Stimulated activated CD4-positive, alpha-beta T cell treated with anti-CD3 and anti-CD28 coated beads, Interleukin-15, amount 100 ng/mL, for 48 hours (primary cell): ENCODE measurements around the gene DCDC2C.

Experiments
- DNase-seq, 2 donors: peaks; one replicate each; pipeline ENCODE4 v3.0.0-alpha.2; 2020; ENCODE audit warnings: low read depth in 2 of 2

Gene DCDC2C

DNA sequence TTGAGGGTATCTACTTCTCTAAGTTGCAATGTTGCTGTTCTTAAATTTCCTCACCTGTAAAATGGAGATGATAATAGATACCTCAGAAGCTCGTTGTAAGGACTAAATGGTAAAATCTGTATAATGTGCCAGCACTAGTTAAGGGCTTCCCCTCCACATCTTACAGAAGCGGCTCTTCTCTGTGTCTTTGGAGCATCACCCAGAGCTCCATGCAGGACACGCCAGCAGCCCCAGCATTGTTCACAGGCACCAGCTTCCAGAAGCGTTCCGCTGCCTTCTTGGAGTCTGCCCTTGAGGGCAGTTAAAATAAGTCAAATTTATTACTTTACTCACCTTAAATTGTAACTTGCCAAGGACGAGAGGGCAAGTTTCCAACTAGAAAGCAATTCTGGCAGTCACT, 5.8 kb downstream of the DCDC2C start:
- DNase-seq: no peak

DNA sequence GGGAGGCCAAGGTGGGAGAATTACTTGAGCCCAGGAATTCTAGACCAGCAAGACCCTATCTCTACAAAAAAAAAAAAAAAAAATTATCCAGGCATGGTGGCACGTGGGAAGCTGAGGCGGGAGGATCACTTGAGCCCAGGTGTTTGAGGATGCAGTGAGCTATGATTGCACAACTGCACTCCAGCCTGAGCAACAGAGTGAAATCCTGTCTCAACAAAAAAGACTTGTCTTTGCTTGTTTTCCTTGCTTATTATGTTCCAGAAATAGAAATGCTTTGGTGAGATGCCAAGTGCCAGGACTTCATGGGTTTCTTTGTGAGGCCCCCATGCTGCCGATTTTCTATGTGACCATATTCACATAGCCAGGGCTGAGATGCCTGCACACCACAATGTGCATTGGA, 9.0 kb downstream of the DCDC2C start:
- no peak for DNase-seq

DNA sequence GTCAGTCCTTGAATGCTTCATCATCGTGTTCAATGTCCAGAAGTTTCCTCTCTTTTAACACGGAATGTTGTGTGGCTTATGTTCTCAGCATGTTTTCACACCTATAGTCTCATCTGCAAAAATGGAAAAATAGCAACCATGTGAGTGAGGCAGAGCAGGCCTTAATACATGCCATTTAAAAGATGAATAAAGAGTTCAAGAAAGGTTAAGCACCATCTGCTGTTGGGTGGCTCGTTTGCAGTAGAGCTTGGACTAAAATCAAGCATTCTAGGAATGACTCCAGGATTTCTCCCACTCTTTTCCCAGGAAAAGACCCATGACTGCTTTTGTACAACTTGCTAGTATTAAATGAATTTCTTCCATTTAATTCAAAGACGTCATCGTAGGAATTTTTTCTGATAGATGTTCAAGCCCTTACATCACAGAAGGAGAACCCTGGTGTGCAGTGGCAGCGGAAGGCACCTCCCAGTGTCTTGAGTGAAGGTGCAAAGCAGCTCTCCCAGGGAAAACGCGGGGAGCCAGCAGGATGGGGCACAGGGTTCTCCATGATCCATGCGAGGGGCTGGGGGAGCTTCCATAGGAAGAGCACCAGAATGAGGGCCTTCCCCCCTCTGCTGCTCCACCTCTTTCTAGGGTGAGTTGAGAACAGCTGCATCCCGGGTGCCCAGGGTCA, 9.6 kb downstream of the DCDC2C start:
- no peak for DNase-seq

DNA sequence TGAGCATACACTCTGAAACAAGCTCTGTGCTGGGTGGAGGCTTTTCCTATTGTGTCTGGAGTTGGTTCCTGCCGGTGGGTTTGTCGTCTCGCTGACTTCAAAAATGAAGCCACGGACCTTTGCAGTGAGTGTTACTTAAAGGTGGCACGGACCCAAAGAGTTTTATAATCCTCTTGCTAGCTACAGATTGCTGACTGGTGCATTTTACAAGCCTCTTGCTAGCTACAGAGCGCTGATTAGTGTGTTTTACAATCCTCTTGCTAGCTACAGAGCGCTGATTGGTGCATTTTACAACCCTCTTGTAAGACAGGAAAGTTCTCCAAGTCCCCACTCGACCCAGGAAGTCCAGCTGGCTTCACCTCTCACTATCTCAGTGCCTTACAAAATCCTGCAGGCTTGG, 15.3 kb downstream of the DCDC2C start:
- no peak for DNase-seq

DNA sequence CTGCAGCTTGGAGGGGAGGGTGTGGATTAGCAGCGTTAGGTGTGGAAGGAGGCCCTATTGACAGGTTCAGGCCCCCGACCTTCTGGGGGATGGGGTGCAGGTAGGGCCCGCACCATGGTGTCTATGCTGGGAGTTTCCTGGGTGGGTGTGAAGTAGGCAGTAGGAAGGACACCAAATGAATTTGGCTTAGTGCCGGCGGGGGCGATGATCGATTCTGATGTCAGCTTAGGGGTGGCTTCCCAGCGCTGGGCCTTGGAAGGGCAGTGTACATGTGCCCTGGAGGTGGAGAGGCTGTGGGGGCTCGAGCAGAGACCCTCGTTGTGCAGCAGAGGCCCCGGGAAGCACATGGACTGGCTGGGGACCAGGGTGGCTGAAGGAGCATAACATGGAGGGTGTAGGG, 21.6 kb downstream of the DCDC2C start:
- DNase-seq: no peak

DNA sequence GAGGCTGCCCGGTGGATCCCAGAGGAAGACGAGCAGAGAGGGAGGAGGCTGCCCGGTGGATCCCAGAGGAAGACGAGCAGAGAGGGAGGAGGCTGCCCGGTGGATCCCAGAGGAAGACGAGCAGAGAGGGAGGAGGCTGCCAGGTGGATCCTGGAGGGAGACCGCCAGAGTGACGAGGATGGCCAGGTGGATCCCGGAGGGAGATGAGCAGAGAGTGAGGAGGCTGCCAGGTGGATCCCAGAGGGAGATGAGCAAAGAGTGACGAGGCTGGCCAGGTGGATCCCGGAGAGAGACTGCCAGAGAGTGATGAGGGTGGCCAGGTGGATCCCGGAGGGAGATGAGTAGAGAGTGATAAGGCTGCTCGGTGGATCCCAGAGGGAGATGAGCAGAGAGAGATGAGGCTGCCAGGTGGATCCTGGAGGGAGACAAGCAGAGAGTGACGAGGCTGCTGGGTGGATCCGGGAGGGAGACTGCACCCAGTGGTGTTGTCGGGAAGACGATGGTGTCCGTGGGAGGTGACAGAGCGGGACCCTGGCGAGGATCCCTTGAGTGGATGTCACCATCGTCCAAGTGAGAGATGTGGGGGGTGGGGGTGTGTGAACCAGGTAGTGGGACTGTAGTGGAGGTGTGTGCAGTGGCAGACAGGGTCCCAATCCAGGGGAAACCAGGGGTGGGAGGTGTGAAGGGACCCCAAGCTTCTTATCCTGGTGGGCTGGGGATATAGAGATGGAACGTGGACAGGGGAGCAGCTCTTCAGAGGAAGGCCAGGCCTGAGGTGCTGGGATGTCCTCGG, 22.3 kb downstream of the DCDC2C start:
- DNase-seq: no peak

DNA sequence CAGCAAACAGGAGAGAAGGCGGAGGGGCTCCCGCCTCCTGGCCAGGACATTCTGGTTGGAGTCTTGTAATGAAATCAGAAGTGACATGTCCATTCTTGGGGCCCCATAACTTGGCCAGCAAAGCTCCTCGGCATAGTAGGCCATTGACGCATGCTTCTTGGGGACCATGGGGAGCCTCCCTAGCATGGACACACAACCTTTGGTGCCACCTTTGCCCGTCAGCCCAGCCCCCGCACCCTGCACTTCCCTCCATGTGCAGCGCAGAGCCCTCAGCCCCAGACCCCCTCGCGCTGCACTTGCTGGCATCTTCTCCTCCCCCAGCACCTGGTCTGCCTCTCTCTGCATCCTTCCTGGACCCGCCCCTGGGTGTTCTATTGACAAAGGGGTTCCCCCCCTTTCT, 23.1 kb downstream of the DCDC2C start:
- DNase-seq: no peak

DNA sequence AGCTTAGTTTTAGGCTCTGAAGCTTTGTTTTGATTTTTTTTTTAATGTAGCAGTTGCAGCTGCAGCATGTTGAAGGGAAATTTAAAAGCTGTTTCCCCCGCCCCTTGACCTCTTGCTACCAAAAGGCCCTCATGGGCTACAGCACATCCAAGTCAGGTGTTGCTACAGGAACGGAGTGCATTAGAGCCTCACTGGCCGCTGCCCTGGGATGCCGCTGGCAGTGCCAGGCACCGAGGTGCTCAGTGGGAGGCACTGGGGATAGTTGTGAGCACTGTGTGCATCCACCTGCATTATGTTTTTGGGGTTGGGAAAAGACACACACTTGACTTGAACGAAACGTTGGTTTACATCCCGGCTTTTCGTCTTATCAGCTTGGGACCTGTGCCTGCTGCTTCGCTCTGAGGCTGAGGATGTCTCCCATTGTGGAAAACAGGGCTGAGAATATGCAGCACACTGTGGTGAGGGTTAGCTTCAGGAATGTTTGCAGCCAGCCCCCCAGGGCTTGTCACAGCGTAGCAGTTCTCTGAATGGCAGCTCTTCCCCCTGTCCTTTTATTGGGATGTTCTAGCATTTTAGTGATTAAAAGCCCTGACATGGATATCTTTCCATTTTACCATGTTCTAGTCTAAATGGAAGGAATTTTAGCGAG, 24.1 kb downstream of the DCDC2C start:
- no peak for DNase-seq

DNA sequence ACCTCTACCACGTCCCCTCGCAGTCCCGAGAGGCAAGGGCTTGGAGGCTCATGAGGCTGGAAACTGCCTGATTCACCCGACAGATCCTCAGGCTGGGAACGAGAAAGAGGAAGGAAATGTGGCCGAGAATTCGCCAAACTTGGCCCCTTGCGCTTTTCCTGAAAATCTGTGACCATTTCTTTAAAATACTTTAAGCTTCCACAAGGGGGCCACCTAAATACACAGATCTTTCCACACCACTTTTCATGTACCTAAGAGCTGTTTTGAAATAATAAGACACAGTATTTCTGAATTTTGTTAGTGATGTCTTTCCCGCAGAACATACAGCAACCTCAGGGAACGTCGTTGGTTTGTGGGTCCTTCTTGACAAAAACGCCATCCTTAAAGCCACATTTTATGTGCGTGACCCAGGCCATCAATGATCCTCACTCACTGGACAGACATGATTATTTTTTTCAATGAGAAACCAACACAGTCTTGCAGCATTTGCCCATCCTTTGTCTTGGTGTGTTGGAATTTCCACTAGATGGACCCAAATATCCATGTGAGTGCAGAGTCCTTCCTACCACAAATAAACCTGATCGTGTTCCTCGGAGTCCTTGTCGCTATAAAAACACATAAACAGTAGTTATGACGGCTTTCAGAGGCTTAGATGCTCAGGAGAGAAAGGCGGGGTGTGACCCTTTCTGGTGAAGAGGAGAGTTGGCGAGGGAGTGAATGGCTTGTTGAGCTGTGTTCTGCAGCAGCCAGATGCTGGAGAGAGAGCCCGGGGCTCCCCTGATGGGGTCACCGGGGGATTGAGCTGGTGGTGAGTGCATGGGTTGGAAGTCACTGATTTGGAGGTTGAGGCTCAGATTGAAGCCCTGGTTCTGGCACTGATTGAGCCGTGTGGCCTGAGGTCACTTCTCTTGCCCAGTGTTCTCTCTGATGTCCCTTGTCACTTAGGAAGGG, 25.0 kb downstream of the DCDC2C start:
- DNase-seq: no peak

DNA sequence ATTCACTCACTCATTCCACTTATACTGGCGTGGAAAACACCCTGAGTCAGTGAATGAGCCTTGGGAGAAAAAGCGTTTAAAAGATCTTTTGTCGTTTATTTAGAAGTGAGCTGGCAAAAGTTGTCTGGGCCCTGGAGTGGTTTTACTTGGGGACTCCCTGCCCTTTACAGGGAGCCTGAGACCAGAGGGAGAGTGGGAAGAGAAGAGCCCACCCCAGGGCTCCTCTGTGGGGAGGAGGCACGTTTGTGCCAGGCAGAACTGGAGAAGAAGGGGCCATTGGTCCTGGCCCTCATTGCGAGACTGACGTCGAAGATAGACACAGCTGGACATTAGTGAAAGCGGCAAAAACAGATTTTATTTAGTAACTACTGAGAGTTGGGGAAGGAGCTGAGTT, 25.7 kb downstream of the DCDC2C start:
- DNase-seq: no peak

DNA sequence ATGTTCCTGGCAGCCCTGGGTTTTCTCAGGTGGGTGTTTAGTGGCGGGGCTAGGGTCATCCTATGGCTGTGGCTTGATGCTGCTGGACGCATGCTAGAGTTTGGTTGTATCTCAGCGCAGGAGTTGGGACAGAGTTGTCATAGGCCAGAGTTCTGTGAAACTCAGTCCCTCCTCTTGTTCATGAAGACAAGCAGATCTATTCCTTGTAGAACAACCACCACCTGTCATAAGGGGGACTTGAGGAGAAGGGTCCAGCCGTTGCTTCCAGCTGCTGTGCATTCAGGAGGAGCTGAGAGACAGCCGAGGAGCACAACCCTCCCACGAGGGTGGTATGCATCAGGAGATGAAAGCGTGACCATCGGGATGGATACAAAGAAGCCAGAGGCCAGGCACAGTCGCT, 26.4 kb downstream of the DCDC2C start:
- no peak for DNase-seq

DNA sequence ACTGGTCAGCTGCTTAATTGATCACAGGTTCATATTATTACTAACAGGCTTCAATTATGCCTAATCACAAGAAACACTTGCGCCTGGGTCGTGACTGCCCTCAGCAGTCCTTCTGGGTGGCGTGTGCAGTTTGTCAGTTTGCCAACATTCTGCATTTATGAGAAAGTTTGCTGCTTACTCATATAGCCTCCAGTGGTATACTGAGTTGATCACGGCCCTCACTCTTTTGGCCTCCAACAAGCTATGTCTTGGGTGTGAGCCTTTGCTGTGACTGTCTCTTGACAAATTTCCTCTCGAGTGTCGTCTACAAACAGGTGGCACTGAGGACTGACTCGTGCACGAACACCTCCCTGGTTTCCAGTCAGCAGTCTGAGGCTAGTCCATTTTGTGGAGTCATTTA, 27.3 kb downstream of the DCDC2C start:
- no peak for DNase-seq

DNA sequence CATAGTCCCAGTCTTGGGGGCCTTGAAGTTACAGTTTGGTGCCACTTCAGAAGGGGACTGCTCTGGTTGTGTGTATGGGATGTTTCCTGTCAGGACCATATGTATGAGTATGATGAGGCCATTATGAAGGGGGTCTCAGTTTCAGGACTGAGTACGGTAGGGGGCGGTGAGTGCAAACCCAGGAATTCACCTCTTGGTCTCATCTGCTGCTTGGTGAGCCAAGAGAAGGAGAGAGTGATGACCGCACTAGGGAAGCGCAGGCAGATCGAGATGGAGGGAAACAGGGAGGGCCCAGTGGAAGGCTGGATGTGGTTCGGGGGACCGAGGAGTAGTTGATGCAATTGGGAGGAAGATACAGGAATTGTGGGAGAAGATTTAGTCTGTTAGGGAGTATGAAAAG, 28.5 kb downstream of the DCDC2C start:
- no peak for DNase-seq

DNA sequence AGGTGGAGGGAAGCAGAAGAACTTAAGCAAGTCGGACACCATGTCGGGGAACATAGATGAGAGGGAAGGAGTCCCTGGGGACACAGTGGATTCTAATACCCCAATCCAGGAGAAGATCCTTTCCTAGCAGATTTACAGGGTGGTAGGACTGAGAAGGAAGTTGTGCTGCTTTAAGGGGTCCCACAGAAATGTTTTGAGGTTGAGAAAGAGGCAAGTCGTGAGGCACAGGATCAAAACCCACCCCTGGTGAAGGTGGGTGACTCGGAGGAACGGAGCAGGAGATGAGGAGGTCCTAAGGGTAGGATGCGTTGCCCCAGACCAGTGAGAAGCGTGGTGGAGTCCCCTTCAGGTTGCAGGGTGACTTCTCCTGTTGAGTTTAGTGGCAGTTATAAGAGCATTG, 32.7 kb downstream of the DCDC2C start:
- no peak for DNase-seq

DNA sequence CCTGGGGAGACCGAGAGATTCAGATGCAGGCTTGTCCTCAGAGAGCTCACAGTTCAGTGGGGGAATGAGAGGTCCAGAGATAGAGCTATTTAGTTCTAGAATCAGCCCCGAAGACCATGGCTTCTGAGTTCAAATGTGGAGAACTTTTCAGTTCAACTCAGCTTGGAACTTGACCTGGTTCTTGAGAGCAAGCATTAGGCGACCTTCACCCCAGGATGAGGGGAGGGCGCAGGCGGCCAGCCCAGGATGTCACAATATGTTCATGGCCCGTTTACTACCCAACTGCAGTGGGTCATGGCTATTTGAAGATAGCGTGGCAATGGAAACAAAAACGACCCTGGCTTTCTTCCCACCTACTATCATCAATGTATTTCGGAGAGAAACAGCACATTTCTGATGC, 33.8 kb downstream of the DCDC2C start:
- no peak for DNase-seq

DNA sequence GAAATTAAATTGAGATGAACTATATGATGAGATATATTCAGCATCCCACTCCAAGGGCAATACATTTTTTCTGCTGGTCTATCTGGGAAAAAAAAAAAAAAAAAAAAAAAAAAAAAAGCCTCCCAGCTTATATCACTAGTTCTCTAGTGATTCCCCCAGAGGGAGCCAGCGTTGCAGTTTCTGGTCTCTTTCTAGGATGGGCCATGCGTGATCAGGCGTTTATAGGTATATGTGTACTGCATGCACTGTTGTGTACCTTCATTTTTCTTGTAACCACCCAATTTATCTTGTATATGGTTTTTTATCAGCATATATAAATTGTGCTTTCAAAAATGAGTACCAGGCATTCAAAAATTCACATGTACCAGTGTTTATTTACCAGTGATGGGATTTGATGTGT, 35.1 kb downstream of the DCDC2C start:
- DNase-seq: no peak

DNA sequence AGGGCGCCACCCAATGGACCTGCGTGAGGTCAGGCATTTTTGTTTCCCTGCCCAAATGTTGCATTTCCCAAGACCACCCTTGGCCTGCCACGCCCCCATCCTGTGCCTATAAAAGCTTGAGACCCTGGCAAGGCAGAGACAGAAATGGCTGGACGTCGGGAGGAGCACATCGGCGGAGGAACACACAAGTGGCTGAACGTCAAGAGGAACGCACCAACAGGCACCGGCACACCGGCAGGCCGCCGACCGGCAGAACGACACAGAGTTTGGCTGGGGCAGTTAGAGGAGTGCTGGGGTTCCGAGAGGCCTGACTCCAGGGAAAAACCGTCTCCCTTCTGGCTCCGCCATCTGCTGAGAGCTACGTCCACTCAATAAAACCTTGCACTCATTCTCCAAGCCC, 35.9 kb downstream of the DCDC2C start:
- DNase-seq: no peak

DNA sequence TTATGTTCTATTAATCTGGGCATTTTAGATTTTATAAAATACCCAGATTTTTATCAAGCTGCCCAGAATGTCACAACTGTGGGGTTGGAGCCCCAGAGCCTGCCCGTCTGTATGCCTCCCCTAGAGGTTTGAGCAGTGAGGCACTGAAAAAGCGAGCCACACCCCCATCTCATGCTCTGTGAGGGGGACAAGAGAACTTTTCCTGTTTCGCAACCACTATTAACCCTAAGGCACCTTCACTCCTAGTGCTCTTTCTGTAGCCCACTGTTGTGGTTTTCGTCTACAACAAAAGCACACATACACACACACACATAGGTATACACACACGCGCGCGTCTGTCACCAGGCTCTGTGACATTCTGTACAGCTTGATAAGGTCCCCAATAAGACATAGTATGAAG, 38.0 kb downstream of the DCDC2C start:
- no peak for DNase-seq

DNA sequence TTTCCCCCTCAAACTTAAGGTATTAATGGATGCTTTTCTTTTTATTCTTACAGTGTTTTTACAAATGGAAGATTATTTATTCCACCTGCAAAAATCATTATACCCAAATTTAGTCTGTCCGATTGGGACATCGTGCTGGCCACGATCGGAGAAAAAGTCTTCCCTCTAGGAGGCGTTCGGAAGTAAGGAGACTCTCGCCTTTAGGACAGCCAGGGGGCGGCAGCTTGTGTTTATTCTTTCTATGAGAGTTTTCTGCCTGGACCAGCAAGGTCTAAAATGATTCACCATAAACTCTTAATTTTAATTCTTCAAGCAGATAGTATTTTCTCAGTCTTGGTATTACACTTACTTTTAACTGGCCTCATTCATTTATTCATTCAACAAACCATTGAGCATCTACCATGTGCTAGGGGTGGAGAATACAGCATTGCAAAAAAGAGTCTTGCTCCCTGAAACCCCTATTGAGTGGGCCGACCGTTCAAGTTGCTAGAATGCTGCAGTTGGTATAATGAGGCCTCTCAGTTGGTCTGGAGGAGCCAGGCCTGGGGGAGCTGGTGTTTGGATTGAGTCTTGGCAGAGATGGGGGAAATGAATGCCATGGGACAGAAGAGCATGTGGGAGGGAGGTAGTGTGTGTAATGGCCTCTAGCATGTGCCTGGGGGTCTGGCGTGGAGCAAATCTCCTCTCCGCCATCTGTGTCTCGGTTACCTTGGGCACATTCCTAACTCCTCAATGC, 38.7 kb downstream of the DCDC2C start:
- DNase-seq: no peak

DNA sequence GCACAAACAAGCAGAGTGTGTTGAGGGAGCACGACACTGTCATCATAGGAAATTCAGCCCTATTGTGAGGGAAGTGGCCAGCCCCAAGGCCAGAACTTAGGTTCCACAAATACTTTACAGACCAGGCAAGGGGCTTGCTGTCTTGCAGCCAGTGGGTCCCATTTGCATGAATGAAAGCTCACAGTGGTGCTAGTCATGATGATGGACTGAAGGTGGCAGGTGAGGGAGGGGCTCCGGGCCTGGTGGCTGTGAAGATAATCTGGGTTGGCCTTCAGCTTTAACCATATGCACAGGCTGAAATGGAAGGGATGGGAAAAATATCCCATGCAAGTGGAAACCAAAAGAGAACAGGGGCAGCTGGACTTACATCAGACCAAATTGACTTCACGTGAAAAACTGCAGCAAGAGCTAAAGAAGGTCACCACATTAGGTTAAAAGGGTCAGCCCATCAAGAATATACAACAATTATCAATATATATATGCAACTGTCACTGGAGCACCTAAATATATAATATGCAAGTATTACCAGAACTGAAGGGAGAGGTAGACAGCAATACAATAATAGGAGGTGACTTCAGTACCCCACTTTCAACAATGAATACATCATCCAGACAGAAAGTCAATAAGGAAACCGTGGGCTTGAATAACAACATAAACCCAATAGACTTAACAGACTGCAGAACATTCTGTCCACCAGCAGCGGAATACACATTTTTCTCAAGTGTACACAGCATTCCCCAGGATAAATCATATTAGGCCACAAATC, 39.6 kb downstream of the DCDC2C start:
- DNase-seq: no peak
